Ishikawa (cell line): Measurements from ENCODE around the gene MYO18A.

ENCODE experiments used
- CEBPB ChIP-seq: IDR thresholded peaks from 2 replicates; pipeline ENCODE4 v1.6.1; 2012
- EP300 ChIP-seq: IDR thresholded peaks from 2 replicates; pipeline ENCODE4 v1.6.1; 2012; ENCODE audit warnings: borderline replicate concordance
- MAX ChIP-seq: IDR thresholded peaks from 2 replicates; pipeline ENCODE4 v1.6.1; 2012
- RAD21 ChIP-seq: IDR thresholded peaks from 2 replicates; pipeline ENCODE4 v1.6.1; 2012; ENCODE audit warnings: low read depth
- ZBTB7A ChIP-seq: IDR thresholded peaks from 2 replicates; pipeline ENCODE4 v1.6.1; 2012; ENCODE audit warnings: low read depth

GRCh38 chr17:29073520-29073919 is 106.7 kb downstream of the MYO18A start:
- TF ChIP-seq EP300 (no peak), CEBPB (no peak), RAD21 (no peak), MAX (no peak), ZBTB7A (no peak)
